VCaP (cell line): Measurements from ENCODE around the gene RUNDC3A.

Experiments
- H3K27ac ChIP-seq: fragments of 450-650 bp; 2 replicates; pipeline ENCODE4 v1.5.1; 2017
- CTCF ChIP-seq: fragments of 450-650 bp; conservative IDR thresholded peaks from 2 replicates; pipeline ENCODE4 v1.5.1; 2017; ENCODE audit warnings: mild to moderate bottlenecking, moderate library complexity

RUNDC3A gene

DNA sequence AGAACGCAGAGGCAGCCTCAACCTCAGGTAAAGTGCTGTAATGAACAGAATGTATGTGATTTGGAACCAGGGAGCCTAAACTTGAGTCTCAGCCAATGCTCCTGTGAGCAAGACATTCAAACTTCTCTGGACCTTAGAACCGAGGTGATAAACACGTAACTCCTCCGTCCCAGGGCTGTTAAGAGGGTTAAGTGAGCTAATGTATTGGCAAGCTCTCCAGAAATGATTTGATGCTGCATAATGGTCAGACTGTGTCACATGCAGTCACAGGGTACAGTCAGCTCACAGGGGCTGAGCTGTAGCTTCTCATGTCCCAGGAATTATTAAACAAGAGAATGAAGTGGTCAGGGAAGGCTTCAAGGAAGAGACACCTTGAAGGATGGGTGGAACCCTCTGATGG is 30.4 kb upstream of the RUNDC3A start:
- no peak for TF ChIP-seq CTCF
- H3K27ac ChIP-seq, result no peak overlapping the region

- no peak overlapping the region for H3K27ac ChIP-seq
- no peak for TF ChIP-seq CTCF
These were observed 29.1 kb upstream of the RUNDC3A start for GRCh38 chr17:44279346-44279665.

DNA sequence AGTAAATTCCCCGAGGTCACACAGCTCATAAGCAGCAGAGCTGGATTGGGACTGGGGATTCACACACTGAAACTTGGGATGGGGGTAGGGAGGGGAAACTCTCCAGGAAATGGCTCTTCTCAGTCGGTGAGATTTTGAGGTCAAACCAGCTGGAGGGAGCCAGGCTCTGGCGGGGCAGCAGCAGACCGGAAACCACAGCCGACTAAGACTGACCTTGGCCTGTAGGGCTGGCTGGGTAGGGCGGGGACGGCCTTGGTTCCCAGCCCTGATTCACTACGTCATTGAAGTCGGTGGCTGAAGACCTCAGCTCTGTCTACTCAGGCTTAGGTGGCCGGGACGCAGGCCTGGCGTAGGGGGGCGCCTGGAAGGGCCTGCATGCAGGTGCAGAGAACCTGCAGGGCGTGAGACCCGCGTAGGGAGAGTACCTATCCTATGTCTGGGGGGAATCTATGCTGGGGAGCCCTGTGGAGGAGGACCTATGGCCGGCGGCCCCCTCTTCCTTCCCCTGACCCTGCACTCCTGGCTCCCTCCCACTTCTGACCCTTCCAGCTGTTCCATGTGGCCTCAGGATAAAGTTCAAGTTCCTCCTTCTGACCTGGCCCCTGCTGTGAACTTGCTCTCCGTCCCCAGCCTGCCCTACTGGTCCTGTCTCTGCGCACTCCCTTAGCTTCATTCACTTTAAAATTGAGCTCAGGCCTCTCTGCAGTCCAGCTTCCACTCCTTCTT is 28.6 kb upstream of the RUNDC3A start:
- TF ChIP-seq CTCF, result no peak
- H3K27ac ChIP-seq, result no peak overlapping the region

DNA sequence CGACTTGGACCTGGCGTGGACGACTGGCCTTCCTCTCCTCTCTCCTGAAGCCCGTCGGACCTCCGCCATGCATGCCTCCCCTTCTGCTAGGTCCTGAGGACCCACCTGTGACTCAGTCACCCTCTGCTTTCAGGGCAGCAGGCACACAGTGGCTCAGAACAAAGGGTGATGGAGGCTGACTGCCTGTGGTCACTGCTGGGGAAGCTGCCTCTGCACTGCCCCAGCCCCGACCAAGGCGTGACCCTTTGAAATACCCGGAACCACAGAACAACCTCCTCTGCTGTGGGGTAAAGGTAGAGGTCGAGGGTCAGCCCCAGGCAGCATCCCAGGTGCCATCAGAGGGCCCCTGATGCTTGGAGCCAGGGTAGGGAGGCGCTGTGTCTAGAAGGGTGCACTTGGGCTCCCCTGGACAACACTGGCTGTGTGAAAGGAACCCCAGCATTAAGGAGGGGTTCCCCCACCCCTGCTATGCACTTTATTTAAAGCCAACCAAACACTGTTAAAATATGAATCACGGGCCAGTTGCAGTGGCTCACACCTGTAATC is 27.9 kb upstream of the RUNDC3A start:
- TF ChIP-seq CTCF, result no peak
- H3K27ac ChIP-seq, result no peak overlapping the region

DNA sequence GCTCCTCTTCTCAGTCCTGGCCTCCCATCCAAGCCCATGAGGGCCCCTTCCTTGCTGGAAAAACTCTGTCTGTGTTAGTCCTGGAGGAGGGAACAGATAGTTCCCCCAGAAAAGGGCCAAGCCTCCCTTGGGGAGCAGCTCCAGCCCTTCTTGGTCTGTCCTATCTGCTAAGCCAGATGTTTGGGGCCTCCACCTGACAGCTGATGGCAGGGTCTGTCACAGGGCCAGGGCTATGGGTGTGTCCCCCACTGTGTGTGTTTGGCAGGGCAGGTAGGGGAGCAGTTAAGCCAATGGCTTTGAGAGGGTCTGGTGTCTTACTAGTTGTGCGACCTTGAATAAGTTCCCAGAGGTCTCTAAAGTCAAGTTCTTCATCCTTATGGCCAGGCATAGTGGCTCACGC is 26.8 kb upstream of the RUNDC3A start:
- H3K27ac ChIP-seq, result no peak overlapping the region
- no peak for TF ChIP-seq CTCF

DNA sequence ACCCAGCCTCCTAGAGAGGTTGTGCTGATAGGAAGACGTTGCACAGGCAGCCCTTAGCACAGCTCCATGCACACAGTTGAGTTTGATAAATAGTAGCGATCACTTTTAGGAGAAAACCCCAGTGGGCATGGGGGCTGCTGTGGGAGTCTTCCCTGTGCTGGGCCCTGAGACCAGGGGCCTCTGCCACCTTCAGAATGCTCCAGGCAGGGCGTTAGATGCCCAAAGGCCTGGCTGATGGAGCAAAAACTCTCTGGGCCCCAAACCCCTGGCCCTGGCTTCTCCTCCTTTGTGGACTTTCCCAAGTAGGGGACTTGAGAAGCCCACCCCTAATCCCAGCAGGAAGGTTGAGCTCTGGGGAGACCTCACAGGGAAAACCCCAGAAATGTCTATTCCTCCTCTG is 26.1 kb upstream of the RUNDC3A start:
- no peak for TF ChIP-seq CTCF
- no peak overlapping the region for H3K27ac ChIP-seq

GRCh38 chr17:44283344-44284023 is 24.9 kb upstream of the RUNDC3A start:
- no peak for TF ChIP-seq CTCF
- no peak overlapping the region for H3K27ac ChIP-seq
